Gastroesophageal sphincter (tissue), 3 donors: ENCODE measurements around the gene TMCO2.

Source experiments
- EP300 ChIP-seq: sonication (generic); formaldehyde crosslinking; IDR thresholded peaks from one replicate; pipeline ENCODE4 v1.6.1; 2017; ENCODE audit warnings: antibody characterized with exemption, mild to moderate bottlenecking
- POLR2A ChIP-seq, 2 donors: fragments of 450-650 bp; IDR thresholded peaks; one replicate each; pipeline ENCODE4 v1.6.1; 2017; ENCODE audit warnings: antibody characterized with exemption in 2 of 2, mild to moderate bottlenecking in 2 of 2, moderate library complexity in 1 of 2
- POLR2AphosphoS5 ChIP-seq: sonication (generic); formaldehyde crosslinking; IDR thresholded peaks from one replicate; pipeline ENCODE4 v1.6.1; 2017; ENCODE audit warnings: antibody characterized with exemption
- TF ChIP-seq, protein P1 (sequence below), 4 experiments: fragments of 200-600 bp in 2 of 4; fragments of 450-650 bp in 2 of 4; sonication (generic) in 1 of 4; IDR thresholded peaks; one replicate each; pipeline ENCODE4 v1.5.1; 2017 to 2019; ENCODE audit warnings: antibody characterized with exemption in 4 of 4, mild to moderate bottlenecking in 2 of 4, moderate library complexity in 2 of 4

DNA sequence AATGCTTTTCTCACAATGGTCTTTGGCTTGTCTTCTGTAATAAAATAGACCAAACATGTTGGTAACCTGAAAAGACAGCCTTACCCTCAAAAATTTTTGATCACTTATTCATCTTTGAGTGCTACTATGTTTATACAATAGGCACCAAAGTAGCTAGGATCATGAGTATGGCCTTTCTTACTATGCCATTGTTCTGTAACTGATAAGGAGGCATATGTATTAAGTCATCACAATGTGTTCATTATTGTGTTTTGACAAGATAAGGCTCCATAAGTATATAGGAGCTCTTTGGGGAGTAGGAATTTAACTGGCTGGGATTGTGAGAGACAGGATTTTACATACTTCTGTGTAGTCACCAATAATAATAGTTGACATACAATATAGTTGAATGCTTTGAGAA, 675 bp downstream of the TMCO2 start:
- TF ChIP-seq, protein P1, sequence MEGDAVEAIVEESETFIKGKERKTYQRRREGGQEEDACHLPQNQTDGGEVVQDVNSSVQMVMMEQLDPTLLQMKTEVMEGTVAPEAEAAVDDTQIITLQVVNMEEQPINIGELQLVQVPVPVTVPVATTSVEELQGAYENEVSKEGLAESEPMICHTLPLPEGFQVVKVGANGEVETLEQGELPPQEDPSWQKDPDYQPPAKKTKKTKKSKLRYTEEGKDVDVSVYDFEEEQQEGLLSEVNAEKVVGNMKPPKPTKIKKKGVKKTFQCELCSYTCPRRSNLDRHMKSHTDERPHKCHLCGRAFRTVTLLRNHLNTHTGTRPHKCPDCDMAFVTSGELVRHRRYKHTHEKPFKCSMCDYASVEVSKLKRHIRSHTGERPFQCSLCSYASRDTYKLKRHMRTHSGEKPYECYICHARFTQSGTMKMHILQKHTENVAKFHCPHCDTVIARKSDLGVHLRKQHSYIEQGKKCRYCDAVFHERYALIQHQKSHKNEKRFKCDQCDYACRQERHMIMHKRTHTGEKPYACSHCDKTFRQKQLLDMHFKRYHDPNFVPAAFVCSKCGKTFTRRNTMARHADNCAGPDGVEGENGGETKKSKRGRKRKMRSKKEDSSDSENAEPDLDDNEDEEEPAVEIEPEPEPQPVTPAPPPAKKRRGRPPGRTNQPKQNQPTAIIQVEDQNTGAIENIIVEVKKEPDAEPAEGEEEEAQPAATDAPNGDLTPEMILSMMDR (IDR thresholded peaks at IDR 0.05) = no peak
- TF ChIP-seq POLR2A (IDR thresholded peaks at IDR 0.05) (no peak), POLR2AphosphoS5 (no peak), EP300 (no peak)
